HG02840 (cell line): ENCODE data around the gene PPP1CB.
A peak's percentile ranks its signal among the peaks of the same experiment; 100 is the strongest.
"Not testable (repeated sequence)": the region's sequence is repeated elsewhere in the genome, so short reads cannot be mapped to it uniquely, and the experiment has no call there.

Experiments used
- ATAC-seq: cut with Tn5 transposase; IDR thresholded peaks from one replicate; pipeline ENCODE4 v1.9.1; 2021; ENCODE audit warnings: mild to moderate bottlenecking, moderate library complexity, moderate number of reproducible peaks; ENCODE audit not compliant: unreplicated experiment, low FRiP score

PPP1CB gene

GRCh38 chr2:28742619-28743018 lies 9.0 kb upstream of the PPP1CB start:
- ATAC-seq, result not testable (repeated sequence)

GRCh38 chr2:28745225-28745624 lies 6.4 kb upstream of the PPP1CB start:
- ATAC-seq, result no peak

GRCh38 chr2:28745876-28746275 lies 5.8 kb upstream of the PPP1CB start:
- ATAC-seq, result no peak

GRCh38 chr2:28746429-28747111 lies 5.1 kb upstream of the PPP1CB start:
- ATAC-seq, result no peak

- ATAC-seq, result no peak
Observed at GRCh38 chr2:28747714-28748113, 3.9 kb upstream of the PPP1CB start.

- ATAC-seq, result no peak
Observed at GRCh38 chr2:28748176-28748575, 3.5 kb upstream of the PPP1CB start.

- ATAC-seq, result no peak
Observed at GRCh38 chr2:28748941-28749340, 2.7 kb upstream of the PPP1CB start.

GRCh38 chr2:28749526-28749925 lies 2.1 kb upstream of the PPP1CB start:
- ATAC-seq, result no peak

- ATAC-seq, result no peak
Observed at GRCh38 chr2:28750316-28751251, 1.0 kb upstream of the PPP1CB start.

GRCh38 chr2:28751956-28752630 lies 463 bp downstream of the PPP1CB start:
- ATAC-seq, result peak; percentile 44

GRCh38 chr2:28752631-28753376 lies 1.2 kb downstream of the PPP1CB start:
- no peak for ATAC-seq

GRCh38 chr2:28754321-28754720 lies 2.7 kb downstream of the PPP1CB start:
- no peak for ATAC-seq

GRCh38 chr2:28755421-28755820 lies 3.8 kb downstream of the PPP1CB start:
- no peak for ATAC-seq

GRCh38 chr2:28758459-28758858 lies 6.8 kb downstream of the PPP1CB start:
- ATAC-seq, result no peak

GRCh38 chr2:28761420-28761819 lies 9.8 kb downstream of the PPP1CB start:
- ATAC-seq, result no peak

GRCh38 chr2:28764909-28765711 lies 13.5 kb downstream of the PPP1CB start:
- no peak for ATAC-seq

GRCh38 chr2:28766070-28766469 lies 14.4 kb downstream of the PPP1CB start:
- no peak for ATAC-seq

GRCh38 chr2:28767337-28767736 lies 15.7 kb downstream of the PPP1CB start:
- ATAC-seq, result no peak

- ATAC-seq, result no peak
Observed at GRCh38 chr2:28768422-28768821, 16.8 kb downstream of the PPP1CB start.

GRCh38 chr2:28768952-28769351 lies 17.3 kb downstream of the PPP1CB start:
- no peak for ATAC-seq
